Activated CD8-positive, alpha-beta memory T cell treated with anti-CD3 and anti-CD28 coated beads, Interleukin-2, amount 50 U/mL, for 48 hours (primary cell): Measurements from ENCODE around the gene RASGRP1.

ENCODE experiments used
- DNase-seq: peaks from one replicate; pipeline ENCODE4 v3.0.0-alpha.2; 2020

The RASGRP1 gene

DNA sequence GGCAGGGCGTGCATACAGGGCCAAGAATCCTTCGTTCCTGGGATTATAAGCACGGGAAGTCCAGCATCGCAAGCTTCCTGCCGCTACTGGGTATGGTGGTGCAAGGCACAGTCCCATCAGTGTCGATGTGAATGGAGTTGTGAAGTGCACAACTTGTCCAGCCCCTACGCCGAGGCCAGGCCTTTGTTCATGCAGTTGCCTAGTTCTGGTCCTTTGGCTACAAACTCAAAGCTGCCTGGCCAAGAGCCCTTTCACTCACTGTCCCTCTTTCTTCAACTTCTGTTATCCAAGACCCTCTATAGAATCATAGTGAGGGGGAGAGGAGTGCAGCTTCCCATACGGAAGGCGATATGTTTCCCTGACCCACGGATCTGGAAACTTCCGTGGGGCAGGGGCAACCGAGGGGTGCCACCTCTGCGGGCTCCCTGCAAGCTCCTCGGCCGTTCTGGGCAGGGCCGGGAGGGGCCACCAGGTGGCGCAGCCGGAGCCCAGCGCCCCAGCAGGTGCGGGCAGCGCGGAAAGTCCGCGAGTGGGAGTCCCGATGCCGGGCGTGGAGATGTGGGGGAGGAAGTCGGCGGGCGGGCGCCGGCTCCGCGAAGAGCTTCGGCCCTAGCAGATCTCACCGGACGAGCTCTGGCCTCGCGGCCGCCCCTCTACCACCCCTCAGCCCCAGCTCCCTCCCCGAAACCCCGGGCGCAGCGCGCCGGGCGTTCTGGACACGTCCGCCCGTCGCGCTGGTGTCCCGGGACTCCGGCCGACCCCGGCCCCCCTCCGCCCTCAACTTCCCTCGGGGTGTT lies 693 bp downstream of the RASGRP1 start:
- peak; percentile 96 for DNase-seq

DNA sequence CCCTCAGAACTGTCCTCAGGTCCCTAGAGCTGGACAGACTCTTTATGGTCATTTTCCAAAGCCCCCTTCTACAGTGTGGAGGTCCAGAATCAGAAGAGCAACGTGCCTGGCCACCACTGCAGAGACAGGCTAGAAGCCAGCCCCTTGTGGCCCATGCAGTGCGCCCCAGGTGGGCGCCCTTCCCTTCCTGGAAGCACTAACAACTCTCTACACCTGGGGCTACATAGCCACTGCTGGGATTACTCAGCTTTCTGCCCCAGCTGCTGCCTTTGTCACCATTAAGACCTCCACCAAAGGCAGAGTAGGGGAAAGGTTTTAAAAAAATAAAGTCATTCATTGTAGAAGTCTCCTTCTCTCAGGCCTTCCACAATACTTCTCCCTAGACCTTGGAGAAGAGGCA lies 2.3 kb downstream of the RASGRP1 start:
- DNase-seq = peak; percentile 69

DNA sequence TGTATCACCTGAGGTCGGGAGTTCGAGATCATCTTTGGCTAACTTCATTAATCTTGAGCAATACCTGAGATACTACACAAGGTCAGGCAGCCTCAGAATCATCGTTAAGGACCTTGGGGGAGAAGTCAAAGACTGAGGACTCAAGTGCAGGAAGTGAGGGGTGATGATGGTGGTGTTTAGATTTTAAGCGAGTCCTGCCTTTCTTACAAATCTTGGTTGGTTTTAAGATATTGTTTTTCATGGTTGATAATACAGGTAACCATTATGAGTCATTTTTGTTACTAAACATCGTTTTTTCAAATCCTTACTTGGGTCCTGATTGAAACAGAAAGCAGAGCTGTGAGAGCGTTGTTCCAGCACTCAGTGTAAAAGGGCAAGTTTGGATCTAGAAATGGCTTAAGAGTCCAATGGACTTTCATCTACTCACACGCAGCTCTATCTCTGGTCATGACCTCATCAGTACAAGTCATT lies 4.1 kb downstream of the RASGRP1 start:
- no peak for DNase-seq

DNA sequence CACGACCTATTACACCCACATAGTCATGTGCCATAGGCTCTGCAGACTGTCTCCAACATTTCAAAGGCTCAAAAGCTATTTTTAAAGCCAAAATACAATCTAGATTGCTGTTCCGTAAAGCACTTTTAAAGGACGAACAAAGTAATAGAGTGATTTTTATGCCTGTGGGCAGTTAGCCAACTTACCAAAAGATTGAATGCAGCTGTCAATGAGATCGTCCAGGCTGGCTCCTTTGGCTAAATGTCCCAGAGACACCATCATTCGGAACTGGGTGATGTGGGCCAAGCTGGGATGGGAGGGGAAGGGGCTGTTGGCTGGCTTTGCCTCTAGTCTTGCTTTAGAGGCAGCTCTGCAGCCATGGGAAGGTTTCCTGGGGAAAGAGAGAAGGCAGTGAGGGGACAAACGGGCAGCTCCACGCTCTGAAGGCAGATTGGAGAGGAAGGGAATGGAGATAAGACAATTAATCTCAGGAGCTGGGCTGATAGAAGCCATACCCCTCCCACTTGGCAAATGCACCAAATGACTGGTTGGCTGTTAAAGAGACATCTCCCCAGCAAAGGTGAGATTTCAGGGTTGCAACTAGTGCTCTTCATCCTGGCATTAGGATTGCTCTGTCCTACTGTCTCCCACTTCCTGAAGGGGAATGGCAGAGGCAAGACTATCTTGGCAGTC lies 4.8 kb downstream of the RASGRP1 start:
- DNase-seq = no peak

DNA sequence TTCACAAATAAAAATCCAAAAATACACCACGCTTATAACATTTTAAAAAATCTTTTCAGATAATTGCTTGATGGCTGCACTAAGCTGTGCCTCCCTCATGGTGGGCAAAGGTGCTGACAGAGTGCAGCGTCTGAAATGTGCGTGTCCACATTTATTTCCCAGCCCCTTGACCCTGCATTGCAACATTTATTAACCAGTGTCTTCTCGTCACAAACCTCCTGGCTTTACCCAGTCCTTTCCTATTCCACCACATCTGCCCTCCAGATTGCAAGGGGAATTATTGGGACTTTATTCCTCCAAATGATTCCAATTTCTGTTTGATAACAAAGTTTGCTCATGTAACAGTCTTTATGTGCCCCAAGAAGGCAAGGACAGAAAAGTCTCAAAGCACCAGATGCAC lies 5.5 kb downstream of the RASGRP1 start:
- no peak for DNase-seq

DNA sequence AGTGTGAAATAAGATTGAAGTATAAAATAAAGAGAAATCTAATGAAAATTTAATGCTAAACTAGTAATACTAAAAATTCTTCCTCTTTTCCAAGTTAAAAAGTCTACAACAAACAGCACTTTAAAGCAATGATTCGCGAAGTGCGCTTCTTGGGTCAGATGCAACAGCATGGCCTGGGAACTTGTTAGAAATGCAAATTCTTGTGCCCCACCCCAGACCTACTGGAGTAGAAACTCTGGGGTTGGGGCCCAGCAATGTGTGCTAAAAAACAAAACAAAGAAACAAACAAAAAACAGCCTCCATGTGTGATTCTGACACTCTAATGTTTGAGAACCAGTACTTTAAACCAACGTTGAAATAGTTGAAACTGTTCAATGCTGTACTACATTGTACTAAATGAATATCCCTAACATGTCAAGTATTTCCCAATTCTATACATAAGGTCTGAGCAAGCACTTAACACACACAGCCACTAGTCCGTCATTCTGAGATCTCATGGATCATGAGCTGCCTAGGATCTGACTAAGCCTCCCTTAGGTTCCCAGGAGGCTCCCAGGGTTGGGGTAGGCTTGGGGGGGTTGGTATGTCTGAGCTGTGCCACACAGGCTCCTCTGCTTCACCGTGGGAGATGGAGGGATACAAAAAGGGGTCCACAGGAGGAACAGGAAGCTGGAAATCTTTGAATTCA lies 6.1 kb downstream of the RASGRP1 start:
- no peak for DNase-seq

DNA sequence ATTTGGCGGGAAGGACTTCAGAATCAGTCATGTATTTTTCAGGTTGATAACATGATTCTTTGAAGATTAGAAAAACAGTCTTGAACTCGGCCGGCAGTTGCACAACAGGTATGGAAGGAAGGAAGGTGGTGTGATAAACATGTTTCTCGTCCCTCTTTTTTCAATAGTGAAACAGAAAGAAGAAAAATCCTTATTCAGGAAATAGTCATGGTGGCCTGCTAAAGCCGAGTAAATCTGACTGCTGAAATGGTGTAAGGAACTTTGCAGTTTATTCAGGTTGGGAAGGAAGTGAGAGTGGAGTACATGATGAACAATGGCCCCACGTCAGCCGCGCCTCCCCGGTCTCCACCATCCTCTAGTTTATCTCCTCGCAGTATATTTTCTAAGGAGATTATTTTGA lies 6.7 kb downstream of the RASGRP1 start:
- DNase-seq = no peak

DNA sequence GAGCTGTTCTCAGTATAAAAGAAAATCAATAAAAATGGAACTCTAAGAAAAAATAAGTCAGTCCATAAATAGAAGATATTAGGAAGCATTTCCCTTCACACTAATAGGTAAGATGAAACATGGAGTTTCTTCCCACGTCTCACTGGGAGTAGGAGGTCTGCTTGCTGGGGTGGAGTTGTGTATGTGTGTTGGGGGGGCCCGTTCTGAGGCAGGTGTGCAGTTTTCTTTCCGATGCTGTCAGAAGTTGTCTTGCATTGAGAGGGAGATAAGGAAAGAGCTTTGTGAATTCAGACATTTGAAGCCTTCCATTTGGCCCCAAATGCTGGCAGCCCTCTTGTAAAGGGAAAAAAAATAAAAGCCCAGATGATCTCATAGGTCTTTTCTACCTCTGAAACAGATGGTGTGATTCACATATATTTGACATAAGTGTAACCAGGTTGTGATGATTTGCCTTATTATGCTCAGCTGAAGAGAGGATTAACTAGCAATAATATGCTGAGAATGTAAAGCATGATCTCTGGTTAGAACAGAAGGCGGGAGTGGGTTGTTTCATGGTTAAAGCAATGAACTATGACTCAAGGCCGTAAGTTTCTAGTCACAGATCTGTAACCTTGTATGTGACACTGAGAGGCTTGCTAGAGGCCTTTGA lies 8.8 kb downstream of the RASGRP1 start:
- DNase-seq = no peak

DNA sequence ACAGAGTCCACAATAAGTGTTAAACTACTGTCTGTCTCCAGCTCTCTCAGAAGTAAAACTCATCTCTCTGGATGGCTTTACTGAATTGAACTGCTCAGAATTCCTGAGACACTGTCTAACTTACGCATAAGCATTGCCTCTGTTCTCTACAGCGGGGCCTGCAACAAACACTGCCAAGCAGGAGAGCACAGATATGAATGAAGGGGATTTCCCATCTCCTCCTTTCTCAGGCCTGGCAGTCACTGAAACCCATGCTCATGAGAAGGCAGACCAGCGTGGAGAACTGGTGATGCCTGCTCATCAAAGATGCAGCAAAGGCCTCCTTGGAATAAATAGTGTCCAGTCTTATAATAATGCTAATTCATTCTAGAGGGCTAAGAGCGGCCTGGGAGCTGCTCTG lies 10.3 kb downstream of the RASGRP1 start:
- no peak for DNase-seq

DNA sequence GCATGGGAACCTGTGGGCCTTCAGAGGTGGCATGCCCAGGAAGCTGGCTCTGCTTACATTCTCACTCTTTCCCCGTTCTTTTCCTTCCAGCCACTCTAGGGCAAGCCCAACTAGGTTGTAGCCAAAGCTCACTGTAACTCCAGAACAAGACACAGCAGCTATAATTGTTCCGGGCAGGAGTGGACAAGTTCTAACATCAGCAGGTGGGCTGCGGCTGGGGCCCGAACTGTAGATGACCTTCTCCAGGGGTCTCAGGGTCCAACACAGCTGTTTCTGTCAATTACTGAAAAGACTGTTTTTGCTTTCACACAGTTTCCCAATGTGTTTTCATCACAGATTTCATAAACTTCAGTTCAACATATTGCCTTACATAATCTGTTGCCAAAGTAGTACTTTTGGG lies 11.5 kb downstream of the RASGRP1 start:
- no peak for DNase-seq

DNA sequence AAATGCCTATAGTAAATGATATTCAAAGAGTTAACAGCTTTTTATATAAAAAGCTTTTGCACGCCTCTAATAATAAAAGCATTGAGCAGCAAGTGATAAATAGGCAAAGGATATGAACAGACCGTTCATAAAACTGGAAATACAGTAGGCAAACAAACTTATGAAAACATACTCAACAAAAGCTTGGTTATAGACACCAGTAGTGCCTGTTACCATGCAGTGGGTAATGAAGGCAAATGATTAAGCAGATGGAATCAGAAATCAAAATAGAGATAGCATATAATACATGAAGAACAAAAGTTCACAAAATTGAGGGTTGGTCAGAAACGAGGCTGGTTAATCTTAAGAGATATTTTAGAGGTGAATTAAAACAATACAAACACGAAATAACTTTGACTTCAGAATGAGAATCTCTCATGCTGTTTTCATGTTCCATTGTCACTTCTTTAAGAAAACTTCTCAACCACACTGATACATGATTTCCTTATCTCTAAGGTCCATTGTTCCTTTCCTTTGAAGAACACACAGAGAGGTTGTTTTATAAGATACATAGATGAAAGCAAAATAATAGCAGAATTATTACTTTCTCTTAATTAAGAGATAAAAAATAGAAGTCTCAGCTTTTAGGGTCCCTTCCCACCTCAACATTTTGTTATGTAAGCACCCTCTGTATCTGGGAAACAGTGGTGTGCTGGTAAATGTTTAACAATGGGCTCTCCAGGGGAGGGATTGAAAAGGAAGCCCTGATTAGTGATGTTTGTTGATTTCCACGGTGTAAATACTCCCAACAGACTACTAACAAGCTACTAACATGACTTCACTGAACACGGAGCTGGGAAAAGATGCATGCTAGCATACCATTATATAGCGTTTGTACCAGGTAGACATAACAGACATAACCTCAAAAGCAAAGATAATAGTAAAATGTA lies 12.6 kb downstream of the RASGRP1 start:
- DNase-seq = no peak

DNA sequence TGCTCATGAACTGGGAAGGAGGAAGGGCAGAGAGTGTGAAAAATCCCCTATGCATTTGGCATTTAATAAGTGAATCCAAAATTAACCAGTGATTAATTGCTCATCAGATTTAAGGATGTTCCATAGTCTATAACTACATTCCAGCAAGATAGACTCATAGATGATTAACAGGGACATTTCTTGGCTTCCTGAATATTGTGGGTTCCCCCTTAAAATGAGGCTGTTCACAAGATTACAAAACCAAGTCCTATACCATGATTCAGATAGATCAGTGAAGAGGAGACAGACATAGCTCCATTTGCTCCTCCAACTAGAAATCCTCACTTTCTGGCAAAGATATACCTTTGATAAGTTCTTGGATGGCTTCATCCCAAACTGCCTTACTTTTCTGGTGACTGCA lies 15.4 kb downstream of the RASGRP1 start:
- DNase-seq = no peak

DNA sequence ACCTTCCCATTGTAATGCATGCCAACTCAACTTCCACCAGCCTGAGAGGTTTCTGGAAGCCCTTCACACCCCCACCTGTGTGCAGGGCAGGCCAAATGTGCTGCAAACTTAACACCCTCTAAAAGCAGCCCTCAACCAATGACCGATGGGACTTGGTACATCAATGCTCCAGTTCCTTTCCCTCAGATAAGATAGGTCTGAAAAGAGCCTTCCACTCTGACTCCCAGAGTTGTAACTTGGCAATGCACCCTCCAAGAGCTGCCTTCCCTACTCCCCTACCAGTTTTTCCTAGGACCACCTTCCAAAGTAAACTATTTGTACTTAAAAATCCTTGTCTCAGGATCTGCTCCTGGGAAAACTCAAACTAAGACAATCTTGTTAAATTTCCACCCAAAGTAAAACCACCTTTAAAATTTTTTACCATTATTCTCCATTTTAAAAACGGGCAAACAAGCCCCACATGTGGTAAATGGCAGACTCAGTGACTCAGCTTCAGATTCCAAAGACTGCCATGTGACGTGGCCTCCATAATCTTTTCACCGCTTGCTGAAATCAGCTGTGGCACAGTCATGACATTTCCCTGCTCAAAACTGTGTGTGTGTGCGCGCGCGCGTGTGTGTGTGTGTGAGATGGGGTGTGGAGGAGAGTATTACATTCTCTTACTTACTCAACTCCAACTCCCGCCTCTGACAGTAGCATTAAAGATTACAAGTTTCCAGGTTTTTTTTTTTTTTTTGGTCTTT lies 17.2 kb downstream of the RASGRP1 start:
- no peak for DNase-seq

DNA sequence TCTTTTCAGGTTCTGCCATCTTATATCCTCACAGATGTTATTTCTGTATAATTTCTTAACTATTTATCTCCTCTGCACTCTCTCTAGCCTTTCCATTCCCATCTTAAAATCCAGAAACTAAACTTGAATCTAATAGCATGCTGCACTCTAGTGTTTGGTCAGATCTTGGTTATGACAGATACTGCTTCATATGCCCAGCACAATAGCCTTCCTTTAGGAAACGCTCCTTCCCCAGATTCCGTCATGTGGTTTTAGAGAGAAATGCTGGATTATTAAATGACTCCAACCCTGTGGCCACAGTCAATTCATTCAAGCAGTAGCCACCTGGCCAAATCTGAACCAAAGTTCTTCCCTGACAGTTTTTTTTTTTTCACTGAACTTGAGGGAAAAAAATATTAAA lies 19.4 kb downstream of the RASGRP1 start:
- no peak for DNase-seq

DNA sequence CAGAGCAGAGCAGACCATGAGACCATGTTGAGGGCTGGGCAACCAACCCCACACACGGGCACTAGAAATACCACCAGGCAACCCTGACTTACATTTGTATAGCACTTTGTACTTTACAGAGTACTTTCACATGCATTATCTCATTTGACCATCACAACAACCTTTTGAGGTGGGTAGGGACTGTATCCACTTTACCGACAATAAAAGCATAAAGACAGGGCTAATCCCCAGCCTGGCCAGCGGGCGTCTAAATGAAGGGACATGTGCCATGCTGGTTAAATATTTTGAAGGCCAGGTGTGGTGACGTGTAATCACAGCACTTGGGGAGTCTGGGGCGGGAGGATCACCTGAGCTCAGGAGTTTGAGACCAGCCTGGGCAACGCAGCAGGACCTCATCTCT lies 23.6 kb downstream of the RASGRP1 start:
- no peak for DNase-seq

DNA sequence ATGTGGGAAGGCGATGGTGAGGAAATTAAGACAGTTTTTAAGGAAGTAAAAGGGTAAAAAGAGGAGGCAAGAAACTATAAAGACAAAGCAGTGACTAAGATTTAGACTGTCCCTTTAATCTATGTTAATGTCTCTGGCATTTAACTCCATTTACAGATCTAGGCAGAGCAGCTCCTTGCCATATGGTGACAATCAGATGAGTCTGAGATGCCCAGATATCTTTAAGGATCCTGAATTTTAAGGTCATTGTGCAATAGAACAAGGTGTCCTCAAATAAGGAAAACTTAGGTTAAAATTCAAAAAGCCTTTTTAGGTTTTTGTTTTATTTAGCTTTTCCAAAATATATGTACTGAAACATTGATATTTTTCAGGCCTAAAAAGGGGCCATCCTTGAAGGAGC lies 24.1 kb downstream of the RASGRP1 start:
- no peak for DNase-seq

DNA sequence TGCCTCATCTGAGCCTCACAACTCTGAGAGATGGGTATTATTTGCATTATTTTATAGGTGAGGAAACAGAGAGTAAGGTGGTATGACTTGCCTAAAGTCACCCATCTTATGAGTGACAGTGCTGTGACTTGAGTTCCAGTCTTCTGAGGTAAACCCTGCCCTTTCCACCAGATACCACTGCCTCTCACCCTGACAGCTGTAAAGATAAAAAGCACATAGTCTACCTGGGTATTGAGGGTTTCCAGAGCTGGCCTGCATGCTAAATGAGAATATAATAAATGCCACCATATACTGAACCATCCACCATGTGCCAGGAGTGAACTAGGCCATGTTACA lies 25.6 kb downstream of the RASGRP1 start:
- no peak for DNase-seq

DNA sequence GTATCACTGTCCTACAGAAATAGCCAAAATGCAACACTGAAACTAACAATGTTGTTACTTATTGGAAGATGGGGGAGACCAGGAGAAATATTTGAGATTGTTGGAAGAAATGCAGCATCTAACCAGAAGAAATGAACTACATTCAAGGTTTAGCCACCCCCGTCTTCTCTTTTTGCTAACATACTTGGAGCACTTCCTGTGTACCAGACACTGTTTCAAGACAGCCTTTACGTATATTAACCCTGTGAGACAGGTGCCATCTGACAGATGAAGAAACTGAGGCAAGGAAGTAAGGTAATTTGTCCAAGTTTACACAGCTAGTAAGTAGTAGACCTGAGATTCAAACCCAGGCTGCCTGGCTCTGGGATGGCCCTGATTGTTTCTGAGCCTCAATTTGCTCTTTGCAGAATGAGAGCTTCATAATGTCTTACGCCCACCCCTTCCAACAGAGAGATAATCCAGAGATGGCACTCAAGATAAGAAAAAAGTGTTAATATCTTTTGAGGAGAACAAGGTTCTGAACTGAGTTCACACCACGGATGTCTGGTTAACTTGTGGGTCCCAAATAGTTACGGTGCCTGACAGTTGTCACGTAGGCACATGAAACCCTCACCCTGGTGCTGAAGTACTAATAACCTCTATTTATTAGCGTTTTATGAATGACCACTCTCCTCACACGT lies 26.1 kb downstream of the RASGRP1 start:
- no peak for DNase-seq

DNA sequence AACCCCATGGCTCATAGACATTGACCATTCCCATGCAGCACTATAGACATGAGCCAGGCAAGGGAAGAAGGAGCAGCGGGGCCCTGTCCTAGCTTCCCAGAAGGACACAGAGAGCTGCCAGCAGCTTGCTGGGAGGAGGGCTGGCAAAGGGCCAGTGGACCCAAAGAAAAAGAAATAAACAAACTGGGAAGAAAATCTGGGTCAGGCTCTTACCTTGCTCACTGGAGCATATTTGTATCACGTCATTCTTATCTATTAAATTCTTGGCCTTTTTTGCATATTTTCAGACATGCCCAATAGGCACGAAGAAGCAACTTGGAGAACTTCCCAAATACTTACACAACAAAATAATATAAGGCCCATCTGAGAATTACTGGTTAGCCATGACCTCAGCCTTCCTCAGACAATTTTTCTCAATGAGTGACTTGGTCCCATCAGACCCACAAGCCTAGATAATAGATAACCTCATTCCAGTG lies 28.4 kb downstream of the RASGRP1 start:
- DNase-seq = no peak

DNA sequence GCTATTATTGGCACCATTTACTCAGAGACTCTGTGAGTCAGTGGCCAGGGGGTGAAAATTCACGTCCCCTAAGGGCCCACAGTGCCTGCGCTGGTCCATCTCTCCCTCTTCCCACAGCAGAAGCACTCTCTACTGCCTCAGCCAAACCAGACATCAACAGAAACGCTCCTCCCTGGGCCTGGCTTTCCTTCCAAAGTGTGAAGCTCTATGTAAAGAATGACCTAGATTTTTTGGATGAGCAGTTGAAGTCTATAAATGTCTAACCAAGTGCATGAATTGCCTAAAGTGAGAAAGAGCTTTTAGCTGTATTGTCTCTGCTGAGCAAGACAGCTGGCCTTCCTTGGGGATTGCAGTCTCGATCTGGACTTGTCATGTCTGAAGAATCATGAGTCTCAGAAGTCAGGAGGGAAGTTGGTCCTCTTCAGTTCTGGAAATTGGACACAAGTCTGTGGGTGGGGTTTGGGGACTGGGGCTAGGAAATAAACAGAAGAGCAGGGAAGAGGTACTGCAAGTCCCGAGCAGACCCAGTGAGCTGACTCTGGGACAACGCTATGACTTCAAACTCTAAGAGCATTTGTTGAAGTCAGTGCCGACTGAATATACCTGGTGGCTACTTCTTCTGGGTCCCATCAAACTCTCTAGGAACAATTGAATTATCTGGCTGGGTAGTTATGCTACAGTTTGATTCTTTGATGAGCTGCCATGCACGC lies 29.0 kb downstream of the RASGRP1 start:
- no peak for DNase-seq
